Measurements from ENCODE around the gene TTC7B.

Gene TTC7B

GRCh38 chr14:90645842-90646443, 170.3 kb downstream of the TTC7B start:
- TF ChIP-seq CTCF (IDR thresholded peaks at IDR 0.05), result no peak

- TF ChIP-seq CTCF (IDR thresholded peaks at IDR 0.05), result no peak
Measured at GRCh38 chr14:90644882-90645281, 171.3 kb downstream of the TTC7B start.

GRCh38 chr14:90643982-90644670, 172.1 kb downstream of the TTC7B start:
- no peak for TF ChIP-seq CTCF (IDR thresholded peaks at IDR 0.05)

GRCh38 chr14:90642244-90642717, 173.9 kb downstream of the TTC7B start:
- no peak for TF ChIP-seq CTCF (IDR thresholded peaks at IDR 0.05)

- TF ChIP-seq CTCF (IDR thresholded peaks at IDR 0.05), result no peak
Measured at GRCh38 chr14:90641615-90642243, 174.5 kb downstream of the TTC7B start.

- TF ChIP-seq CTCF (IDR thresholded peaks at IDR 0.05), result no peak
Measured at GRCh38 chr14:90641168-90641567, 175.1 kb downstream of the TTC7B start.

GRCh38 chr14:90639641-90640040, 176.6 kb downstream of the TTC7B start:
- no peak for TF ChIP-seq CTCF (IDR thresholded peaks at IDR 0.05)

Measured in LNCAP (cell line).